ENCODE results near the gene PUS10. TPM values are rescaled to one million over a fixed set of nuclear protein-coding genes. Genes with fewer than 3 reads are reported as not detected.

The PUS10 gene
- total and polyA plus RNA-seq, 2 experiments from 2014 or later, result 2.2 to 2.5 TPM

GRCh38 chr2:60994131-60994530 lies 23.9 kb downstream of the PUS10 start:
- ATAC-seq, result no peak
- no peak overlapping the region for H3K4me2 ChIP-seq
- H2AFZ ChIP-seq, result no peak overlapping the region
- no peak overlapping the region for H3K27ac Mint-ChIP-seq
- peaks cover 43% of the 10 kb centered on the region for H3K9me3 Mint-ChIP-seq
- H3K27ac ChIP-seq (ENCODE audit: low read depth), result no peak overlapping the region
- H3K4me1 ChIP-seq (ENCODE audit: insufficient read depth), result no peaks in the 10 kb centered on the region
- H3K4me1 Mint-ChIP-seq, result no peaks in the 10 kb centered on the region
- no peak overlapping the region for H3K4me3 ChIP-seq
- no peaks in the 10 kb centered on the region for H4K20me1 ChIP-seq (replicated peaks; ENCODE audit: insufficient read depth)
- DNase-seq (ENCODE audit: low spot score), result no peak
- H3K27me3 Mint-ChIP-seq (ENCODE audit: insufficient read depth, low read depth, poor library complexity), result peaks cover 3% of the 10 kb centered on the region
- peaks cover 32% of the 10 kb centered on the region for H3K36me3 Mint-ChIP-seq (ENCODE audit: low read depth)
- no peaks in the 10 kb centered on the region for H3F3A ChIP-seq (replicated peaks; ENCODE audit: low read depth)
- TF ChIP-seq NANOG (IDR thresholded peaks at IDR 0.05; ENCODE audit: borderline replicate concordance) (no peak), POLR2AphosphoS5 (IDR thresholded peaks at IDR 0.05; ENCODE audit: low read depth) (no peak), ZNF331 (CRISPR knock-in tag; IDR thresholded peaks at IDR 0.05; ENCODE audit: low read depth) (no peak), REST (IDR thresholded peaks at IDR 0.05; ENCODE audit: unreplicated experiment) (no peak), STAT1 (IDR thresholded peaks at IDR 0.05; ENCODE audit: unreplicated experiment) (no peak), JUNB (IDR thresholded peaks at IDR 0.05; ENCODE audit: unreplicated experiment) (no peak), EZH2 (IDR thresholded peaks at IDR 0.05; ENCODE audit: low read depth, unreplicated experiment) (no peak), CREB1 (CRISPR knock-in tag; IDR thresholded peaks at IDR 0.05; ENCODE audit: low read depth) (no peak), EZH2phosphoT487 (IDR thresholded peaks at IDR 0.05; ENCODE audit: unreplicated experiment) (no peak), ZNF114 (CRISPR knock-in tag; IDR thresholded peaks at IDR 0.05) (no peak)
- no peaks in the 10 kb centered on the region for H3K79me2 ChIP-seq (replicated peaks; ENCODE audit: insufficient read depth)
- H3K36me3 ChIP-seq (ENCODE audit: insufficient read depth), result no peaks in the 10 kb centered on the region; the same call in 1 of the 2 replicates
- H3K27me3 ChIP-seq (ENCODE audit: insufficient read depth), result no peaks in the 10 kb centered on the region
- no peak overlapping the region for H3K4me3 Mint-ChIP-seq
- H3K9me2 ChIP-seq (ENCODE audit: insufficient read depth), result no peaks in the 10 kb centered on the region

- Histone ChIP-seq H3F3A (replicated peaks; ENCODE audit: low read depth) (no peaks in the 10 kb centered on the region), H3K27me3 (ENCODE audit: insufficient read depth) (no peaks in the 10 kb centered on the region), H3K4me3 (no peak overlapping the region), H3K27ac (ENCODE audit: low read depth) (no peak overlapping the region), H3K36me3 (ENCODE audit: insufficient read depth) (no peaks in the 10 kb centered on the region; the same call in 1 of the 2 replicates), H3K4me1 (ENCODE audit: insufficient read depth) (no peaks in the 10 kb centered on the region), H3K9me2 (ENCODE audit: insufficient read depth) (no peaks in the 10 kb centered on the region), H2AFZ (no peak overlapping the region), H3K4me2 (no peak overlapping the region), H4K20me1 (replicated peaks; ENCODE audit: insufficient read depth) (no peaks in the 10 kb centered on the region), H3K79me2 (replicated peaks; ENCODE audit: insufficient read depth) (no peaks in the 10 kb centered on the region)
- Mint-ChIP-seq H3K36me3 (ENCODE audit: low read depth) (peaks cover 32% of the 10 kb centered on the region), H3K4me1 (no peaks in the 10 kb centered on the region), H3K27ac (no peak overlapping the region), H3K27me3 (ENCODE audit: insufficient read depth, low read depth, poor library complexity) (peaks cover 3% of the 10 kb centered on the region), H3K4me3 (no peak overlapping the region), H3K9me3 (peaks cover 43% of the 10 kb centered on the region)
- DNase-seq (ENCODE audit: low spot score), result no peak
- no peak for TF ChIP-seq ZNF462 (CRISPR knock-in tag; IDR thresholded peaks at IDR 0.05)
- ATAC-seq, result no peak
Observed at GRCh38 chr2:60992985-60993392, 25.1 kb downstream of the PUS10 start.
